ENCODE measurements around the gene LTBP2. TPM values are rescaled to one million over a fixed set of nuclear protein-coding genes. Genes with fewer than 3 reads are reported as not detected.

The LTBP2 gene
- total RNA-seq, 1 experiment from 2014 or later = 1.5 TPM

GRCh38 chr14:74493343-74494261 lies 118.4 kb downstream of the LTBP2 start, which contains the start of gene ISCA2:
TSS of gene ISCA2 (plus strand) at chr14:74493765. CDS start at chr14:74493775, 10 bp downstream.
- intact Hi-C loops (cut with micrococcal nuclease) = no loop called here

More at GRCh38 chr14:74493343-74494261, 118.4 kb downstream of the LTBP2 start, which contains the start of gene ISCA2:
- ChIA-PET CTCF (interaction anchor here (0.7 to 2.2 kb wide), 9 partner anchors 9 to 311 kb away, joined by 3 to 11 read pairs (median 8); no protein-coding TSS in a partner anchor), POLR2A (interaction anchor here (0.8 to 1.3 kb wide), 3 partner anchors 32 to 124 kb away, joined by 3 to 6 read pairs (median 4); no protein-coding TSS in a partner anchor), RAD21 (ENCODE audit: low non-redundant PET in 1 of 2, low total read pairs in 2 of 2, uncharacterized antibody in 2 of 2, unreplicated experiment in 2 of 2) (interaction anchor here (0.7 kb wide), 2 partner anchors 84 to 631 kb away, joined by 4 to 5 read pairs; no protein-coding TSS in a partner anchor)
- Histone ChIP-seq H3K79me2 (ENCODE audit: insufficient read depth, low read length) (peaks cover 9% of the 10 kb centered on the region), H3K9me2 (ENCODE audit: insufficient read depth) (no peaks in the 10 kb centered on the region), H3K27ac (ENCODE audit: low read depth, low read length) (peak within 1 kb of the TSS; percentile 78), H3K4me1 (ENCODE audit: control insufficient read depth in 1 of 2, insufficient read depth in 2 of 2, low read length in 2 of 2) (peaks cover 39 to 51% of the 10 kb centered on the region in 2 experiments), H3K36me3 (ENCODE audit: control insufficient read depth in 1 of 2, insufficient read depth in 2 of 2, low read length in 2 of 2) (no peaks in the 10 kb centered on the region), H4K20me1 (ENCODE audit: insufficient read depth) (no peaks in the 10 kb centered on the region), H3K4me3 (replicated peaks in 1 of 2; ENCODE audit: low read depth in 1 of 2, low read length in 2 of 2) (peak within 1 kb of the TSS; percentile 86 to 94), H3K9me3 (ENCODE audit: control insufficient read depth in 1 of 2, insufficient read depth in 1 of 2, low read depth in 1 of 2, low read length in 2 of 2) (no peaks in the 10 kb centered on the region), H3K4me2 (ENCODE audit: low read length) (peak within 1 kb of the TSS; percentile 97), H3K9ac (ENCODE audit: low read length) (peak within 1 kb of the TSS; percentile 87), H3K27me3 (ENCODE audit: insufficient read depth, low read length) (no peaks in the 10 kb centered on the region), H2AFZ (ENCODE audit: low read depth, low read length, poor library complexity, severe bottlenecking) (peak within 1 kb of the TSS; percentile 65)
- ATAC-seq = peak; percentile 90
- TSS peak; percentile 55 for BruUV-seq (replicated peaks)
- TF ChIP-seq SP1 (IDR thresholded peaks at IDR 0.05; ENCODE audit: low read depth) = peak; percentile 92
- peak; percentile 77 for TF ChIP-seq POLR2AphosphoS5 (IDR thresholded peaks at IDR 0.05; ENCODE audit: low read depth, low read length)
- TF ChIP-seq EGR1 (IDR thresholded peaks at IDR 0.05; ENCODE audit: low read depth) = peak; percentile 67
- TF ChIP-seq ELF1 (IDR thresholded peaks at IDR 0.05; ENCODE audit: borderline replicate concordance, low read depth) = peak; percentile 38; the same call in 1 of the 2 replicates
- no peak for TF ChIP-seq ZBTB33 (IDR thresholded peaks at IDR 0.05; ENCODE audit: extremely low read depth, insufficient replicate concordance, low read length)
- TF ChIP-seq SIN3A (IDR thresholded peaks at IDR 0.05; ENCODE audit: low read depth) = peak; percentile 54; the same call in 1 of the 2 replicates
- no peak for TF ChIP-seq CBX3 (IDR thresholded peaks at IDR 0.05; ENCODE audit: low read depth)
- peak; percentile 93 for TF ChIP-seq YY1 (IDR thresholded peaks at IDR 0.05; ENCODE audit: extremely low read depth, insufficient replicate concordance, low read depth, low read length)
- no peak for TF ChIP-seq REST (IDR thresholded peaks at IDR 0.05; ENCODE audit: low read depth)
- peak; percentile 64 for TF ChIP-seq ZFX (IDR thresholded peaks at IDR 0.05)
- no peak for TF ChIP-seq CEBPB (IDR thresholded peaks at IDR 0.05; ENCODE audit: low read depth)
- DNase-seq (ENCODE audit: low read depth, low spot score) = peak; percentile 97
